Stimulated activated naive CD8-positive, alpha-beta T cell treated with anti-CD3 and anti-CD28 coated beads, Interleukin-15, Interleukin-2, amounts not matched to agents 100 ng/mL and 50 ng/mL, for 24 hours (primary cell): ENCODE data around the gene SP7.
"Not testable (repeated sequence)": the region's sequence is repeated elsewhere in the genome, so short reads cannot be mapped to it uniquely, and the experiment has no call there.

Experiments used
- H3K27ac Mint-ChIP-seq: one replicate; pipeline ENCODE4 v1.8.0; 2021; ENCODE audit warnings: mild to moderate bottlenecking, mixed read lengths
- H3K27me3 Mint-ChIP-seq: one replicate; pipeline ENCODE4 v1.8.0; 2021; ENCODE audit warnings: mixed read lengths
- H3K36me3 Mint-ChIP-seq: one replicate; pipeline ENCODE4 v1.8.0; 2021; ENCODE audit warnings: low read depth, mixed read lengths
- H3K4me1 Mint-ChIP-seq: one replicate; pipeline ENCODE4 v1.8.0; 2021; ENCODE audit warnings: low read depth, mixed read lengths
- H3K4me3 Mint-ChIP-seq: one replicate; pipeline ENCODE4 v1.8.0; 2021; ENCODE audit warnings: mild to moderate bottlenecking, mixed read lengths
- H3K9me3 Mint-ChIP-seq: one replicate; pipeline ENCODE4 v1.8.0; 2021; ENCODE audit warnings: mixed read lengths

Gene SP7

DNA sequence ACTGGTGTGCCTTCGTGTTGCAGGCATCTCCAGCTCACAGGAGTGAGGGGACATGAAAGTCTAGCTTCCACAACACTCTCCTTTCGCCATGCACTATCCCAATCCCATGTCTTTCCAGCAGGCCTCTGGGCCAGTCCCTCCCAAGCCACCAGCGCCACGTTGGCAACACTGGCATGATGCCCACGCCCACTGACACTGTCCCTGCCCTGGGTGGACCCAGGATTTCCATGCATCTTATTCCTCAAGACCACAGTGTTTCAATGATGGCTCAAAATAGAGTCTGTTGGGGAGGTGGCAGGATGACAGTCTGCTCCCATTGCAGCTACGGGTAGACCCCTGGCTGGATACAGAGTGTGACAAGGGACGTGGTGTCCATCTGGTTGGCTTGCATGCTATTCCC is 2.3 kb downstream of the SP7 start:
- Mint-ChIP-seq H3K36me3 (no peaks in the 10 kb centered on the region), H3K27me3 (peaks cover 49% of the 10 kb centered on the region), H3K9me3 (no peaks in the 10 kb centered on the region), H3K4me1 (peaks cover 5% of the 10 kb centered on the region), H3K27ac (no peak overlapping the region), H3K4me3 (no peak overlapping the region)

DNA sequence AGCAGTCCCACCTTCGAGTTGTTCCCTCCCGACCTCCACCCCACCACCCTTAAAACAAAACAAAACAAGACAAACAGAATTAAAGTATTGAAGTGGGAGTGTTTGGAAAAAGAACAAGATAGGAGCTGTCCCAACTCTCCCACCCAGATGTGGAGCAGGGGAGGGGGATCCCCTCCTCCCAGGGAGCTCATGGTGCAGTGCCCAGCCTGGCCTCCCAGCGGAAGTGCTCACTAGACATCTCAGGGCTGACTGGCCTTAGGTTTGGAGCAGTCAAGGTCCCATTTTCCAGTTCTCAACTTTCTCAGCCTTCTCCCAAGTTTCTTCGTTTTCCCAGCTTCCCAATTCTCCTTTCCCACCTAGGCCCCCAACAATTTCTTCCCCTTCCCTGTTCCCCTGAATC is 2.9 kb downstream of the SP7 start:
- H3K36me3 Mint-ChIP-seq: no peaks in the 10 kb centered on the region
- H3K4me1 Mint-ChIP-seq: peaks cover 5% of the 10 kb centered on the region
- H3K9me3 Mint-ChIP-seq: no peaks in the 10 kb centered on the region
- H3K27me3 Mint-ChIP-seq: peaks cover 46% of the 10 kb centered on the region
- H3K27ac Mint-ChIP-seq: no peak overlapping the region
- H3K4me3 Mint-ChIP-seq: no peak overlapping the region

DNA sequence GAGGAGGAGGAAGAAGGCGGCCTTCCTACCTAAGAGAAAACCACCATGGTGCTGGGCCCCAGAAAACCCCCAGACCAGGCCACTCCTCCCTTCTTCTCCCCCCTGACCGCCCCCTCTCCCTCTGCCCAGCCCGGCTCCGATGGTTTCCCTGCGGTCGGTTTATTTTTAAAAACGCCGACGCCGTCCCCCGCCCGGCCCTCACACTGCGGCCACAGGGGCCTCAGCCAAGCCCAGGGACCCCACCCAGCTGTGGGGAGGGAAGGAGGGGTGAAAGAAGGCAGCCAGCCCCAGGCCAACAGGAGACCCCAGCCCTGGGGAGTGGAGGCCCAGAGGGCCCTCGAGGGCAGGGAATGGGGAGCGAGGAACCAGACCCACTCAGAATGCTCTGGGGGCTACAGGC is 3.4 kb downstream of the SP7 start:
- Mint-ChIP-seq H3K4me3 (no peak overlapping the region), H3K9me3 (no peaks in the 10 kb centered on the region), H3K27ac (no peak overlapping the region), H3K36me3 (no peaks in the 10 kb centered on the region), H3K4me1 (peaks cover 2% of the 10 kb centered on the region), H3K27me3 (peaks cover 43% of the 10 kb centered on the region)

DNA sequence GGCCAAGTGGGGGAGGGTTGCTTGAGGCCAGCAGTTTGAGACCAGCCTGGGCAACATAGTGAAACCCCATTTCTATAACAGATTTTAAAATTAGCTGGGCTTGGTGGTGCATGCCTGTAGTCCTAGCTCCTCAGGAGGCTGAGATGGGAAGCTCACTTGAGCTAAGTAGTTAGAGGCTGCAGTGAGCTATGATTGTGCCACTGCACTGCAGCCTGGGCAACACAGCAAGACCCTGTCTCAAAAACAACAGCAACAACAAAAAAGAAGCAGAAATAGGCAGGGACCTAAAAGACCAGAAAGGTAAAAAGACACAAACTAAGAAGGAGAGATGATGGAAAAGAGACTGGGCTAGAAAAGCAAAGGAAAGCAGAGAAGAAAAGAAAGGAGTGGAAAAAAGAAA is 3.8 kb downstream of the SP7 start:
- H3K4me1 Mint-ChIP-seq, H3K9me3 Mint-ChIP-seq, H3K27ac Mint-ChIP-seq, H3K4me3 Mint-ChIP-seq, H3K36me3 Mint-ChIP-seq: not testable (repeated sequence)
- H3K27me3 Mint-ChIP-seq: peaks cover 43% of the 10 kb centered on the region

DNA sequence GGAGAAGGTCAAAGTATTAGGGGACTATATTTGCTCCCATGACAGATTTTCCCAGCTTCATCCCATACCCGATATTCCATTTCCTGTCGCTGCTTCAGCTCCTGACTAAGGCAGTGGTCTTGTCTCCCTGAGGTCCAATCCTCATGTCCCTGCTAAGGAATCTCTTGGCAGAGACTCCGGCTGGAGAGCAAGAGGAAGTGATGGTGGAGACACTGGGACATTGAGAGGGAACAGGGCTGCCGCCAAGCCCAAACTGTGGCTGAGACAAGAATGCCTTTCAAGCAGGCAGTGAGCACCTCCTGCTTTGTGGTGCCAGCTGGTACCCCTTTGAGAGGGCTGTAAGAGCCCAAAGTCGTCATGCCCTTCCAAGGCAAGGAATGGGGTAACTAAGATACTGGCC is 5.5 kb downstream of the SP7 start:
- Mint-ChIP-seq H3K4me3 (no peak overlapping the region), H3K27me3 (peaks cover 31% of the 10 kb centered on the region), H3K9me3 (no peaks in the 10 kb centered on the region), H3K36me3 (no peaks in the 10 kb centered on the region), H3K4me1 (peaks cover 7% of the 10 kb centered on the region), H3K27ac (no peak overlapping the region)

DNA sequence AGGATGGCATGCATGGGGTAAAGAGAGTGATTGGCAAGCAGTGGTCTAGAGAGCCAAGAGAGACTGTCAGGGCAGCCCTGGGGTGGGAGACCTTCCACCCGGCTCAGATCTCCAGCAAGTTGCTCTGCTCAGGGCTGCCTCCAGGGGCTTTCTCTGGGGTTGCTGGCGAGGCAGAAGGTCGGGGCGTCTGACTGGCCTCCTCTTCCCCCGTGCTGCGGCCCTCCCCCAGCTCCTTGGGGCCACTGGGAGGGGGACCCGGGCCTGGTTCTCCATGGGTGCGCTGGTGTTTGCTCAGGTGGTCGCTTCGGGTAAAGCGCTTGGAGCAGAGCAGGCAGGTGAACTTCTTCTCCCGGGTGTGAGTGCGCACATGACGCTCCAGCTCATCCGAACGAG is 8.1 kb downstream of the SP7 start:
- no peak overlapping the region for H3K27ac Mint-ChIP-seq
- no peaks in the 10 kb centered on the region for H3K9me3 Mint-ChIP-seq
- H3K27me3 Mint-ChIP-seq: peaks cover 14% of the 10 kb centered on the region
- no peak overlapping the region for H3K4me3 Mint-ChIP-seq
- H3K4me1 Mint-ChIP-seq: peaks cover 20% of the 10 kb centered on the region
- H3K36me3 Mint-ChIP-seq: no peaks in the 10 kb centered on the region

DNA sequence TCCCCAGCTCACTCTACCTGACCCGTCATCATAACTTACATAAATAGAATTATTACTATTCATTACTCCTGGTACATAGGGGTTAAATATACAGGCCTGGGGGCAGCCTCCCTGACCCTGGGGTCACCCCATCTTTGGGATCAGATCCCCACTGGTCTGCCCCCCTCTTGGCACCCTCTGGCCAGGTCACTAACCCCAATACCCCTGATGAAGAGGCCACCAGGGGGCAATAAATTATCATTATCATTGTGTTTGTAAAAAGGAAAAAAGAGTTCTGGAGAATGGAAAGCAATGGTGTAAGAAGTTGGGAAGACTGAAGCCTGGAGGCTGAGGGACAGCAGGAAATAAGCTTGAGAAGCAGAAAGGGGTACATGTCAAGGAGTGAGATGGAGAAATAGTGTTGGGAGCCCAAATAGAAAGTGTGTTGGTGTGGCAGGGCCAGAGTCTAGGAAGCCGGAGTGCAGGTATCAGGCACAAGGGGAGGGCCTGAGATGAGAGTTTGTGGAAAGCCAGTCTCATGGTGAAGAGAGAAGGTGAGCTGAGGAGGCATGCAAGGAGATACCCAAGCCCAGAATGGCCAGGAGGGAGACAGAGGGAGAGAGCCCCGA is 8.6 kb downstream of the SP7 start:
- peaks cover 23% of the 10 kb centered on the region for H3K4me1 Mint-ChIP-seq
- no peak overlapping the region for H3K4me3 Mint-ChIP-seq
- no peaks in the 10 kb centered on the region for H3K36me3 Mint-ChIP-seq
- no peak overlapping the region for H3K27ac Mint-ChIP-seq
- no peaks in the 10 kb centered on the region for H3K9me3 Mint-ChIP-seq
- H3K27me3 Mint-ChIP-seq: peaks cover 13% of the 10 kb centered on the region

DNA sequence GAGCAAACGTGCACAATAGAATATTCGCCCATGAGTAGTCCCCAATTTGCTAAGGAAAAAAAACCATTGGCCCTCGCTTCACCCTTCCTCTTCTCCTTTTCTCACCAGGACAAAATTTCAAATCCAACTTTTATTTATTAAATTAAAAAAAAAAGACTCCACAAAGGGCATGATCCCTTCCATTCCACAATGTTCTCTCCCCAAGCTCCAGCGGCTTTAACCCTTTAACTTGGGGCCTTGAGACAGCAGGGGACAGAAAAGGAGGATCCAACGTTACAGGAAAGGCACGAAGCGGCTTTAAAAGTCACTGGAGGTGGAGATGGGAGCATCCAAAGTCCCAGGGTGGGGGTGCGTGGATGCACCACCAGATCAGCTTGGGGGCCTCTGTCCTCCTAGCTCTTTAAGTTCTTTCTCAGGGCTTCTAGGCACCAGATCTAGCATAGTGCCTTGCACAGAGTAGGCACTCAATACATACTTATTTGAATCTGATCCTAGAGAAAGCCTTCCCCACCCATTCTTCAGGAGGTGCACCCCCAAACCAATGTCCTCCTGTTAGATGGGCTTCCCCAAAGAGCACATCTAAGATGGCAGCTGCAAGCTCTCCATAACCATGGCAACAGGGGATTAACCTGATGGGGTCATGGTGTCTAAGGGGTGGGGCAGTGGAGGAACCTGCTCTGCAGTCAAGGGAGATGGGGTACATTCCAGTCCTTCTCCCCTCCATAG is 9.5 kb downstream of the SP7 start:
- peaks cover 27% of the 10 kb centered on the region for H3K4me1 Mint-ChIP-seq
- H3K4me3 Mint-ChIP-seq: peak overlapping the region; percentile 76
- H3K9me3 Mint-ChIP-seq: no peaks in the 10 kb centered on the region
- H3K27me3 Mint-ChIP-seq: peaks cover 5% of the 10 kb centered on the region
- H3K27ac Mint-ChIP-seq: peak overlapping the region; percentile 82
- H3K36me3 Mint-ChIP-seq: no peaks in the 10 kb centered on the region

DNA sequence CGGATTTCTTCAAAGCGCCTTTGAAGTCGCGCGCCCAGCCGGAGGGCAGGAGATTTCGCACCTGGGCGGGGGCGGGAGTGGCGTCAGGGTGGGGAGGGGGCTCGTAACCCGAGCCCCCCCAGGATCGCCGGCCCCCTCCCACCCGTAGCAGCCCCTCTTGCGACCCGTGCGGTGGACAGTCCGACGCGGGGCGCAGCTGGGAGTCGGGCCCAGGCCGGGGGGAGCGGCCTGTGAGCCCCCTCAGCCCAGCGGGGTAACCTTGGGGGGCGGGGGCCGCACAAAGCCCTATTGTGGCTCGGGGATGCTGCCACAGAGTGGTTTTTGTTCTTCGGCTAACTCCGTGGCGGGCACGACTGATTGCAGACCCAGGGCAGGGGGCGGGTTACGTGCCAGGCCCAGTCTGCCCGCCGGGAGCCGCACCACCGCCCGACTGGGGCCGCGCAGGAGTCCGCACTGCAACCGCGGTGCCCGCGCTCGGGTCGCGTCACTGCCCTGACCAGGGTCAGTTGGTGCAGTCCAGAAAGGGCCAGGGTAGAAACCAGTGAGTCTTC is 10.6 kb downstream of the SP7 start:
- peak overlapping the region; percentile 82 for H3K27ac Mint-ChIP-seq
- H3K9me3 Mint-ChIP-seq: no peaks in the 10 kb centered on the region
- peaks cover 38% of the 10 kb centered on the region for H3K4me1 Mint-ChIP-seq
- H3K36me3 Mint-ChIP-seq: peaks cover 4% of the 10 kb centered on the region
- H3K27me3 Mint-ChIP-seq: peaks cover 5% of the 10 kb centered on the region
- H3K4me3 Mint-ChIP-seq: peak overlapping the region; percentile 87

DNA sequence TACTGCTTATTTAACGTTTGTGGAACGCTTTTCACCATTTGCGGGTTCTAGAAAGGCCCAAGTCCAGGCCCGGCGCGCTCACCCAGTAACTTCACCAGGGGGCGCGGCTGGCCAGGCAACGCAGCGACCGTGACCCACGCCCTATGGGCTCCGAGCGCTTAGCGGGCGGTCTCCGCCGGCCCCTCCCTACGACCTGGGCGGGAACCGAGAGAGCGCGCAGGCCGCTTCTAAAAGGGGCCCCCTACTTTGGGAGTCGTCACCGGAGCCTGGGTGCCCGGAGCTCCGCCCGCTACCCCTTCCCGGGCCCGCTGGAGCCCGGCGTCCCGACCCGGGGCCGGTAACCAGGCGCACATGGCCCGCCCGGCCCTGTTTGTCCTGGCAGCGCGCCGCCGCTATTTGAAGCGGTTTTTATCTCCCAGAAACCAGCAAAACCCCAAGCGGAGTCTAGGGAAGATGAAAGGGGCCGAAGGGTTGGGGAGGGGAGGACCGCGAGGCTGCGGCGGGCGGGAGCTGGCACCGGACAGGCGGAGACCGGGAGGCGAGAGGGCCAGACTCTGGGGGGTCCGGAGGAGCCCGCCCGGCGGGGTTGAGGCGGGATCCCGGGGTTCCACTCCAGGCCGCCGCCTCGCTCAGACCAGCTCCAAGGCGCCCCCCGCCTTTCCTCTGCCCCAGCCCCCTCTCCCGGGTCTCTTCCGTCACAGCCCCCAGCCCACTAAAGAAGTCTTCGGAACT is 11.2 kb downstream of the SP7 start:
- peaks cover 44% of the 10 kb centered on the region for H3K4me1 Mint-ChIP-seq
- H3K27ac Mint-ChIP-seq: peak overlapping the region; percentile 96
- H3K9me3 Mint-ChIP-seq: no peaks in the 10 kb centered on the region
- peaks cover 4% of the 10 kb centered on the region for H3K36me3 Mint-ChIP-seq
- H3K27me3 Mint-ChIP-seq: peaks cover 5% of the 10 kb centered on the region
- H3K4me3 Mint-ChIP-seq: peak overlapping the region; percentile 87

DNA sequence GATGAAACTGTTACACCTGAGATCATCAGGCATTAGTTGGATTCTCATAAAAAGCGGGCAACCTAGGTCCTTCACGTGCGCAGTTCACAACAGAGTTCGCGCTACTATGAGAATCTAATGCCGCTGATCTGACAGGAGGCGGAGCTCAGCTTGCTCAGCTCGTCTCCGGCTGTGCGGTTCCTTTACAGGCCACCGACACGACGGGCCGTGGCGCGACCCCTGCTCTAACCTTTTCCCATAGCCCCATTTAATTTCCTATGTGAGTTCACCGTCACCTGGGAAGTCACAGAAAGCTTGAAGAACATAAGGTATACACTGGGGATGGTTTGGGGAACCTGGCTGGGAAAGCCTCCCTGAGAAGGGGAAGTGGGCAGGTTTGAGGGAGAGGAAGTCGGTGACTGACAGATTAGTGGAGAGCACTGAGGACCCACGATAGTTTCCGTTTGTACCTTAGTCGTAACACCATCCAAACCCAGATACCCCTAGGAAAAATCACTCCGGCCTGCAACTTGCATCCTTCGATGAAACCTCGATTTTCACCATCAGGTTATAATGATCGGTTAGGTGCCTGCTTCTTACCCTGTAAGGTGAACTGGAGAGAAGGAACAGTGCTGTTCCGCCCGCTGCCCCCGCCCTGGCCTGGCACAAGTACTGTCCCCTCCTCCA is 11.9 kb downstream of the SP7 start:
- H3K4me3 Mint-ChIP-seq: peak overlapping the region; percentile 87
- peak overlapping the region; percentile 96 for H3K27ac Mint-ChIP-seq
- H3K4me1 Mint-ChIP-seq: peaks cover 47% of the 10 kb centered on the region
- peaks cover 5% of the 10 kb centered on the region for H3K27me3 Mint-ChIP-seq
- H3K36me3 Mint-ChIP-seq: peaks cover 5% of the 10 kb centered on the region
- H3K9me3 Mint-ChIP-seq: no peaks in the 10 kb centered on the region

DNA sequence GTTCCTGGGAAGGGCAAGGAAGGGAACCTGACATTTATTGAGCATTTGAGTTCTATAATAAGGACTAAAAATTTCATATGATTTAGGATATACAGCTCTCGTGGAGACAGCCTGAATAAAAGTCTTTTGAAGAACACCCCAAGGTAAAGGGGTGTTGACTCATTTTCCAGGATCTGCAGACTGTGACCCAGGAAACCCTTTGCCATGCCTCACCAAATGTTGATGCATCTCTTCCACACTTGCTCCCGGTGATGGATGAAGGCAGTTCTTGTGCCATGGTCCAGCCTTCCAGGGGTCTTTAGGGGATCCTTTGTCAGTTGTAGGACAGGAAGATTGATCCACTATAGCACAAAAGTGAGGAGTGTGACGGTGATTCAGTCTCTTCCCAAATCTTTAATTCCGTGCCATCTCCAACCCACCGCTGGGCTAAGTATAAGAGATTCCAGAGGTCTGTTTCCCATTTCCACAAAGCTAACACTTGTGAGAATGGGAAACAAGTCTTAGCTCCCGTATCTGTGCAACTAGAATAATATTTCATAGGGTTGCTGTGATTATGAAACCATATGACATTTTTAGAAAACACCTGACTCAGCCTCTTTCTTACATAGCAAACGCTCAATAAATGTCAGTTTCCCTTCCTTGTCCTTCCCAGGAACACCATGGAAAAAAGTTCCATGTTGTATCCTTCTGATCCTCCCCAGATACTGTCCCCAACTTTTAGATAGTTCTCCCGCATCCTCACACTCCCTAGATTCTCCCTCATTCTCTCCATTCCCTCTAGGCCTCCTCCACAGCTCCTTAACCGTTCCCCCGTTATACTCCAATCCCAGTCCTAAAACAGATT is 15.6 kb downstream of the SP7 start:
- H3K27me3 Mint-ChIP-seq: no peaks in the 10 kb centered on the region
- peak overlapping the region; percentile 94 for H3K4me3 Mint-ChIP-seq
- H3K27ac Mint-ChIP-seq: peak overlapping the region; percentile 97
- H3K36me3 Mint-ChIP-seq: peaks cover 25% of the 10 kb centered on the region
- H3K4me1 Mint-ChIP-seq: peaks cover 43% of the 10 kb centered on the region
- H3K9me3 Mint-ChIP-seq: no peaks in the 10 kb centered on the region

DNA sequence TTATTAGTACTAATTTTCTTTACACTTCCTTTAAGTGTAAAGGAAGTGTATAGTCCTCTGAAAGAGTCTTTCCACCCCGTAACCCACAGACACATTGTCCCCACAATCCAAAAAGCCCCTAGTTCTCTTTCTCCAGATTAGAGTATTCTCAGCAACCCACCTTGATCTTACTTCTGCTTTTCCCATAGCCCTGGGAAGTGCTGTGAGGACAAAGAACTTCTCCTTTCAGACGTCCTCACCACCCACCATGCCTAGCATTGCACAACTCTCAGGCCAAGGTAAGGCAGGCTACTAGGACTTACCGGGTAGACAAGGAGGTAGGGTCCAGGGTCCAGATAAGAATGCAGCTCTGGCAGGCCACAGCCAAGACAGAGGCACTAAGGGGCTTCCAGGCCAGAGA is 22.2 kb downstream of the SP7 start:
- no peak overlapping the region for H3K27ac Mint-ChIP-seq
- peaks cover 4% of the 10 kb centered on the region for H3K4me1 Mint-ChIP-seq
- H3K4me3 Mint-ChIP-seq: no peak overlapping the region
- H3K36me3 Mint-ChIP-seq: peaks cover 56% of the 10 kb centered on the region
- H3K9me3 Mint-ChIP-seq: no peaks in the 10 kb centered on the region
- no peaks in the 10 kb centered on the region for H3K27me3 Mint-ChIP-seq

DNA sequence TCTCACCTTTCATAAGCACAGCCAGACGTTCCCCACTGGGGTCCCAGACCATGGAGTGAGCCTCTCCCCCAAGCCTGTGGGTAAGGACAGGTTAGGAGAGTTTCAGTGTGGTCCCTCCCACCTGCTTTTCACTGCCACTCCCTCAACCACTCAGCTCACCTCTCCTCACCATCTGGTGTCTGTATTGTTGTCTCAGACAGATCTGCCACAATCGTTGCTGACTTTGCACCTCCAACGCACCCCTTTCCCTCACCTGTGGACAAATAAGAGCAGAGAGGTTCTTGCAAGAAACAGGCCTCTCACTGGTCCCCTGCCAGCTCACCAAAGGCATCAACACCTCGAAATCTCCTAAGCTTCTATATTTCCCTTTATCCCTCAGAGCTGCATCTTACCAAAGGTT is 27.9 kb downstream of the SP7 start:
- no peaks in the 10 kb centered on the region for H3K9me3 Mint-ChIP-seq
- no peak overlapping the region for H3K4me3 Mint-ChIP-seq
- no peaks in the 10 kb centered on the region for H3K4me1 Mint-ChIP-seq
- H3K27ac Mint-ChIP-seq: no peak overlapping the region
- H3K36me3 Mint-ChIP-seq: peaks cover 47% of the 10 kb centered on the region
- H3K27me3 Mint-ChIP-seq: no peaks in the 10 kb centered on the region
